NCI-H1694 (cell line): ENCODE measurements around the gene MRGPRF.

Experiments used
- DNase-seq: peaks from one replicate; lab custom pipeline; 2025; lab: John Stamatoyannopoulos, UW

Gene MRGPRF

GRCh38 chr11:69022260-69022659 is 9.2 kb upstream of the MRGPRF start:
- no peak for DNase-seq

- DNase-seq, result no peak
These were observed 5.9 kb upstream of the MRGPRF start for GRCh38 chr11:69018924-69019323.

- no peak for DNase-seq
These were observed 4.9 kb upstream of the MRGPRF start for GRCh38 chr11:69017951-69018350.

DNA sequence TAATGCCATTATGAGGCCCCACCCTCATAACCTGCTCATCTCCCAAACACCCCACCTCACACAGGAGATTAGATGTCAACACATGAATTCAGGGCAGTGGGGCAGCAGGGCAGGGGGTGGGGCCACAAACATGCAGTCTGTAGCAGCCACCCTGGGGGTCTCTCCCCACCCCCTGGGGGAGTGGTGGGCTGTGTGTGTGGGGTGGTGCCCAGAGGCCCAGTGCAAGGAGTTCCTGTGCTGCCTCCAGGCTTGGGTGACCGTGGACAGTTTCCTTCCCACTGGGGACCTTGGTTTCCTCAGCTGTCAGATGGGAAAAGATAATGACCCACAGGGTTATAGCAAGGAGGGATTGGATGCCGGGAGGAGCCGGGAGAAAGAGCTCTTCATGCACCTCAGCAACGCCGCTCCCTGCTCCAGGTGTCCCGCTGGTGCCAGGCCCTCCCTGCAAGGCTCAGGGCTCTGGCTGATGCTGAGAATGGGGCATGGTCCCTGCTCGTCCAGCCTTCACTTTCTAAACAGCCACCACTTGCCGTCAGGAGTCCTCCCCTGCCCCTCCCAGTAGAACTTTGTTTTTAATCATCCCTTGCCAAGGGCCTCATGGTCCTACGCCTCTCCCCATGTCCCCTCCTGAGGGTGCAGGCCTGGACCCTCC is 2.0 kb upstream of the MRGPRF start:
- DNase-seq, result no peak

DNA sequence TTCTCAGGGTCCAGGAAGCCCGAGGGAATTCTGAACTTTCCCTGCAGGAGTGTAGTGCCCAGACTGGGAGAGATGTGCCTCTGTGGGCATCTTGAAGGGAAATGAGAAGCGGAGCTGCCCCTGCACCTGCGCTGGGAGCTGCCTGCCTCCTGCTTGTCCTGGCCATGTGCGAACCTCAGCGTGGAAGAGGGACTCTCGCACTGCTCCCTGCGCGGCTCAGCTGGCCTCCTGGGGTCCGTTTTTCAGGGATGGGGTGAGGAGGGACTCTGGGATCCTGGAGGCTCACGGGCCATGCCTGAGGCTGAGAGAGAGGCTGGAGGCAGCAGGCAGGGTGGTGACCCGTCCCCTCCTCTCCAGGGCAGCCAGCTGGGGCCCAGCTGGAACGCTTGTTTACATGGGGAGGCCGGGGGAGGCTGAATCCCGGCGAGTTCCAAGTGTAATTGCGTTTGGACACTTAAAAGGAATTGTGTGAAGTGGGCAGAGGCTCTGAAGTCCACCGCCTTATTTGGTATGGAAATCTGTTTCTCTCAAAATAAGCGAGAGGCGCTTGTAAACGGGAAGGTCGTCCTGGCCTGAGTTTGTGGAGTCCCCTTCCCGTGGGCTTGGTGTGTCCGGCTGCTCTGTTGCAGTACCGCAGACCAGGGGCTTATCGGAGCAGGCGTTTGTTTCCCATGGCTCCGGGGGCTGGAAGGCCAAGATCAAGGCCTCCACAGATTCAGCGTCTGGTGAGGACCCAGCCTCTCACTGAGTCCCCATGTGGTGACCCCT is 1.2 kb upstream of the MRGPRF start:
- no peak for DNase-seq

- no peak for DNase-seq
These were observed 696 bp downstream of the MRGPRF start for GRCh38 chr11:69012092-69013008.

DNA sequence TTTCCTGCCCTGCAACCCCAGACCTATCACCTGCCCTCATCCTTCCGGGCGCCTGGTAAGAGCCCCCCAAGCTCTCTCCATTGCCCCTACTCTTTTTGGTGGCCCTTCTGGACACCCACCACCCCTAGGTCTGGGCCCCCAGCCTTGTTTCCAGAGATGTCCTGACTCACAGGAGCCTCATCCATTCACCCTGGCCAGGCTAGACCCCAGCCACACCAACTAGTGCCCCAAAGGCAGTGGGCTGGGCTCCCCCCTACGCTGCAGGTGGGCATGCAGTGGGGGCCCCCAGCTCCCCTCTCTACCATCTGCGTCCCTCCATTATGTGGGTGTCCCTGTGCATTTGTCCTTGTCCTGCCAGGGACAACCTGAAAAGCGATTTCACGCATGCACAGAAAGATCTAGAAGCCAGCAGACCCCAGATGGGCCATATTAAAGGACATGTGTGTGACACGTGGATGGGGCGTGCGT is 1.4 kb downstream of the MRGPRF start:
- no peak for DNase-seq

GRCh38 chr11:69010964-69011623 is 2.0 kb downstream of the MRGPRF start:
- DNase-seq, result no peak

GRCh38 chr11:69010361-69010891 is 2.6 kb downstream of the MRGPRF start:
- no peak for DNase-seq

- DNase-seq, result no peak
These were observed 3.4 kb downstream of the MRGPRF start for GRCh38 chr11:69009441-69010211.

- DNase-seq, result no peak
These were observed 4.2 kb downstream of the MRGPRF start for GRCh38 chr11:69008737-69009440.

DNA sequence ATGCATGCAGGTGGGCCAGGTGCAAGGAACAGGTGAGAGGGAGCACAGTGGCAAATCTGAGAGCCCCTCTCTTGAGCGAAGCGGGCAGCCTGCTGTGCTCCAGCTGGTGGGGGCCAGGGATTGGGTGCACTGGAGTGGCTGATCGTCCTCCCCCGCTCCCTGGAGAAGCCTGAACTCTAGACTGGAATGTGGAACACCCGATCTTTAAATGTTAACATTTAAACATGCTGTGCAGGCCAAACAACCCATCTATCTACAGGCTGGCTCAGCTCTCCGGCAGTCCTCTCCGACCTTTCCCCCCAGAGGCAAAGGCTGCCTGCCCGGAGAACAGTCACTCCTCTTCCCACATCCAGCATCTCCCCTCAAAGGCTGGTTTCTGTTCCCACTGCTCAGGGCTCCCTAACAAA is 5.1 kb downstream of the MRGPRF start:
- no peak for DNase-seq

DNA sequence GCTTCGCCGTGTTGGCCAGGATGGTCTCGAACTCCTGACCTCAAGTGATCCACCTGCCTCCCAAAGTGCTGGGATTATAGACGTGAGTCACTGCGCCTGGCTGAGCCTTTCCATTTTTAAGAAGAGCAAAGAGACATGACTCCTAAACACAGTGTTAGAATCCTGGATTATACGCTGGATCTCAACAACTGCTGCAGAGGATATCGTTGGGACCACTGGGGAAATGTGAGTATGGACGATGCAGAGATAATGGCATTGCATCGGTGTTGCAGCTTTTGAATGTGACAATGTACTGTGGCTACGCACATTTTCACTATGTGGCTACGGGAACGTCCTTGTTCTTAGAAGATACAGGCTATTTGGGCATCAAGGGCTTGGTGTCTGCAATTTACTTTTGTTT is 6.2 kb downstream of the MRGPRF start:
- DNase-seq, result no peak

- no peak for DNase-seq
These were observed 7.2 kb downstream of the MRGPRF start for GRCh38 chr11:69005631-69006368.

DNA sequence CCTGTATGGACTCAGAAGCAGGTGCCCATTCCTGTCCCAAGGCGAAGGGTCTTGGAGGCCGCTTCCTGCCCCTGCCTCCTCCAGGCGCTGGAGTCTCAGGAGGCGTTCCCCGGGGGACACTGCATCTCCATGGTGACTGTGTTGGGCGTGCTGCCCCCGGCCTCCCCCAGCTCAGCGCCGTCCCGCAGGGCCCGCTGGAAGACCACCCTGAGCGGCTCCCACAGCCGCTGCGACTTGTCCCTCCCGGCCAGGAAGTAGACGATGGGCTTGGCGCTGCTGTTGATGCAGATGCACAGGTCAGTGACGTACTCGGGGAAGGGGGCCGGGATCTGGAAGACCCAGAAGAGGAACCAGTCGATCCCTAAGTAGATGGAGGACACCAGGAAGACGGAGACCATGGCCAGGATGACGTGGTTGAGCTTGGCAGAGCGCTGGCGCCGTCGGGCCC is 7.8 kb downstream of the MRGPRF start:
- DNase-seq, result no peak

GRCh38 chr11:69004411-69005182 is 8.4 kb downstream of the MRGPRF start:
- no peak for DNase-seq

- no peak for DNase-seq
These were observed 9.1 kb downstream of the MRGPRF start for GRCh38 chr11:69003866-69004367.

DNA sequence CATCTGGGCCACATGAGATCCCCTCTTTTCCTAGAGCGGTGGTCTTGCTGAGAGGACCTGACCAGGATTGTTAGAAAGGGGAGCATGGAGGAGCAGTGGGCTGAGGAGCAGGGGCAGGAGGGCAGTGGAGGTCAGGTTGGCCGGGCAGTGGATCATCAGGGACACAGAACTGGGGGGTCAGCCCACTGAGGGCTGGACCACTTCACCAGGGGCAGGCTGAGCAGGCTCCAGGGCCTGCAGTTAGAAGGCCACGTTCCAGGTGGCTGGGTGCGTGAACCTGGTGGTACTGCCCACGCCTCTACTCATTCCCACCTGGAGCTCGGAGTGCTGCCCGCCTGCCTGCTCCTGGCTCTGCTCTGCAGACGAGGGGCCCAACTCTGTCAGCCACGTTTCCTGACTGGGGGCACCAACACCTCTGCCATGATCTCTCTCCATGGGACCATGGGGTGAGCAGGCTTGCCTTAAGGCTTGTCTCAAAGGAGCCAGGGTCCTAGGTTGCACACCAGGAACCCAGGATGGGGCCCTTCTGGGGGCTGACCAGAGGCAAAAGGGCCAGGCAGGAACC is 9.7 kb downstream of the MRGPRF start:
- DNase-seq, result no peak
